Liver (tissue), 9 donors: Measurements from ENCODE around the gene NFYC. TPM values are rescaled to one million over a fixed set of nuclear protein-coding genes. Genes with fewer than 3 reads are reported as not detected.

Experiments
- DNase-seq: peaks from one replicate; pipeline ENCODE4 v3.0.0-alpha.2; 2017; ENCODE audit warnings: low spot score
- H3K27ac ChIP-seq, 2 donors: one replicate each; pipeline ENCODE4 v1.7.0; 2013; ENCODE audit warnings: inconsistent platforms in 2 of 2, low read length in 2 of 2, control low read depth in 1 of 2, low read depth in 1 of 2, mild to moderate bottlenecking in 1 of 2
- H3K27me3 ChIP-seq, 4 donors: one replicate each; pipeline versions ENCODE4 v1.6.1 to v1.7.0; 2013; ENCODE audit warnings: low read length in 3 of 4, inconsistent platforms in 1 of 4, mild to moderate bottlenecking in 1 of 4, moderate library complexity in 1 of 4; ENCODE audit not compliant: control insufficient read depth in 4 of 4, insufficient read depth in 4 of 4
- H3K36me3 ChIP-seq, 4 donors: one replicate each; pipeline versions ENCODE4 v1.6.1 to v1.7.0; 2013; ENCODE audit warnings: low read length in 3 of 4, mild to moderate bottlenecking in 3 of 4, low read depth in 1 of 4, moderate library complexity in 1 of 4; ENCODE audit not compliant: control insufficient read depth in 4 of 4, insufficient read depth in 3 of 4
- H3K4me1 ChIP-seq, 4 donors: one replicate each; pipeline versions ENCODE4 v1.6.1 to v1.7.0; 2013; ENCODE audit warnings: low read length in 3 of 4, mild to moderate bottlenecking in 3 of 4, moderate library complexity in 1 of 4; ENCODE audit not compliant: control insufficient read depth in 4 of 4, insufficient read depth in 4 of 4
- H3K4me3 ChIP-seq, 3 donors: one replicate each; pipeline versions ENCODE4 v1.6.1 to v1.7.0; 2013; ENCODE audit warnings: low read length in 3 of 3, control low read depth in 1 of 3, low read depth in 1 of 3, mild to moderate bottlenecking in 1 of 3
- H3K9ac ChIP-seq, 2 donors: one replicate each; pipeline ENCODE4 v1.7.0; 2013; ENCODE audit warnings: low read length in 2 of 2, mild to moderate bottlenecking in 2 of 2, moderate library complexity in 2 of 2, control low read depth in 1 of 2, low read depth in 1 of 2
- H3K9me3 ChIP-seq, 4 donors: one replicate each; pipeline versions ENCODE4 v1.6.1 to v1.7.0; 2013; ENCODE audit warnings: low read length in 3 of 4; ENCODE audit not compliant: control insufficient read depth in 4 of 4
- EGR1 ChIP-seq, 2 donors: IDR thresholded peaks; 2 replicates each; pipeline ENCODE4 v1.6.1; 2016 to 2018; ENCODE audit warnings: antibody characterized with exemption in 2 of 2, low read depth in 2 of 2
- HNF4A ChIP-seq, 2 donors: conservative IDR thresholded peaks; 2 replicates each; pipeline ENCODE4 v1.6.1; 2016; ENCODE audit warnings: antibody characterized with exemption in 2 of 2, mild to moderate bottlenecking in 2 of 2
- JUND ChIP-seq, 2 donors: IDR thresholded peaks; 2 replicates each; pipeline ENCODE4 v1.6.1; 2016; ENCODE audit warnings: antibody characterized with exemption in 2 of 2
- NR2F2 ChIP-seq: IDR thresholded peaks from 2 replicates; pipeline ENCODE4 v1.6.1; 2016; ENCODE audit warnings: antibody characterized with exemption
- RAD21 ChIP-seq, 2 donors: IDR thresholded peaks; 2 replicates each; pipeline ENCODE4 v1.6.1; 2016; ENCODE audit warnings: antibody characterized with exemption in 2 of 2, mild to moderate bottlenecking in 2 of 2
- RXRA ChIP-seq, 2 donors: IDR thresholded peaks; 2 replicates each; pipeline ENCODE4 v1.6.1; 2017 to 2018; ENCODE audit warnings: antibody characterized with exemption in 2 of 2, mild to moderate bottlenecking in 1 of 2
- SP1 ChIP-seq: IDR thresholded peaks from 2 replicates; pipeline ENCODE4 v1.6.1; 2018; ENCODE audit warnings: antibody characterized with exemption, mild to moderate bottlenecking
- TAF1 ChIP-seq: conservative IDR thresholded peaks from 2 replicates; pipeline ENCODE4 v1.6.1; 2016; ENCODE audit warnings: antibody characterized with exemption, mild to moderate bottlenecking
- YY1 ChIP-seq: IDR thresholded peaks from 2 replicates; pipeline ENCODE4 v1.6.1; 2016; ENCODE audit warnings: antibody characterized with exemption, mild to moderate bottlenecking
- WGBS: extraction: QIAGEN DNeasy Blood & Tissue Kit; methylation state at CpG from one replicate; pipeline ENCODE4 v1.1.7; 2013; 5-methylcytosine and 5-hydroxymethylcytosine counted together
- polyA plus RNA-seq, 2 donors: library from polyadenylated mRNA; stranded (reverse) in 1 of 2; unstranded in 1 of 2; fragments of 200-250 nt in 1 of 2; fragments of >200 nt in 1 of 2; fragmentation: Nextera tagmentation in 1 of 2; extraction: Ambion mirVana in 1 of 2; gene quantifications; one replicate each; pipeline versions ENCODE4 v1.2.1 to v1.2.3, GENCODE V29; 2013 to 2015
- total RNA-seq, 2 donors: library from RNA; depleted of rRNA; stranded (reverse); fragments of >200 nt; gene quantifications; one replicate each; pipeline ENCODE4 v1.2.3, GENCODE V29; 2014
- TF ChIP-seq, protein P1 (sequence below): IDR thresholded peaks from 2 replicates; pipeline ENCODE4 v1.6.1; 2016; ENCODE audit warnings: antibody characterized with exemption
- TF ChIP-seq, protein P2 (sequence below): fragments of 150-350 bp; IDR thresholded peaks from 2 replicates; pipeline ENCODE4 v1.5.1; 2017; ENCODE audit warnings: improper control_type of control experiment, low read depth, low read length; ENCODE audit not compliant: missing input control
- TF ChIP-seq, protein P3 (sequence below): IDR thresholded peaks from 2 replicates; pipeline ENCODE4 v1.6.1; 2016; ENCODE audit warnings: antibody characterized with exemption
- TF ChIP-seq, protein P4 (sequence below): IDR thresholded peaks from 2 replicates; pipeline ENCODE4 v1.6.1; 2016; ENCODE audit warnings: antibody characterized with exemption, mild to moderate bottlenecking
- donor health status: healthy.
- donor health status: healthy.
- donor health status: healthy.
- donor health status: healthy.
- donor health status: healthy.

Gene NFYC
- total and polyA plus RNA-seq, 4 donors, result 18.3 to 28.1 (median 26.8) TPM

DNA sequence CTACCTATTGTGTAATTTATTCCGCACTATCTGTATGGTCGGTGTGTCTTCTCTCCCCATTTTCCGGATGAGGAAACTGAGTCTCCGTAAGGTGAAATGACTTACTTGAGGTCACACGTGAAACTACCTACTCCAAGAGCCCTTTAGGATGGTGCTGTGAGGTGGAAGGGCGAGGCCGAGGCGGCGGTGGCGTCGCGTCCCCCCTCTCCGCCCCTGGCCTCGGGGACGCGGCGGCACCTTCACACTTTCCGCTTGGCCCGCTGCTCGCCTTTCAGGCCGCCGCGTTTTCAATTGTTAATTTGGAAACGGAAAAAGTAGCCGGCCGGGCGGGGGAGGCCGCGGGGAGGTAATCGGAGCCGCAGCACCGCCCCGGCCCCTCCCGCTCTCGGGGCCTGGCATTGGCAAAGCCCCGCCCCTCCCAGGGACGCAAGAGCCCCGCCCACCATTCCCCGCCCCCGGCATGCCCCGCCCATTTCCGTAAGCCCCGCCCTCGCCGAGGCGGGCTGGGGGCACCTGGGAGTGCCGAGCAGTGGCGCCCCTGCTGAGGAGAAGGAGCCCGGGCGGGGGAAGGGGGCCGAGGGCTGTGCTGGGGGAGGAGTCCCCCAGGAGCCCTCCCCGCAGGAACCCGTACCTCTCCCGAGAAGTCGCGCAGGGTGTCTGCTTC lies 110.7 kb downstream of the NFYC start (continued):
- TF ChIP-seq RXRA (IDR thresholded peaks at IDR 0.05) (no peak), RAD21 (IDR thresholded peaks at IDR 0.05) (peak in 1 of 2 donors; percentile 19)

DNA sequence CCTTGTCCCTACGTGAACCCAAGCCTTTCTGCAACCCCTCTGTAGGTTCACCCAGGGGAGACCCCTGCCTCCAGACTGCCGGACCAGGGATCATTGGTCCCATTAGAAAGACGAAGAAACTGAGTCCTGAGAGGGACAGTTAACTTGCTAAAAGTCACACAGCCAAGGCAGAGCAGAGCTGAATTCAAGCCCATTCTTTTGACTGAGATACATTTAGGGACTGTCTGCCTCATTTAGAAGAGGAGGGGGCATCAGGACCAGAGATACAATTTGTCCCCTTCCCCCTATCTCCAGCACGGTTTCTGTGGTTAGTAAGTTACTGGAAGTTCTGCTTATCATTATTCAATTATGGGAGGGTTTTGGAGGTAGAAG lies 111.2 kb downstream of the NFYC start:
- TF ChIP-seq SP1 (no peak), RXRA (IDR thresholded peaks at IDR 0.05) (no peak), JUND (IDR thresholded peaks at IDR 0.05) (no peak), RAD21 (IDR thresholded peaks at IDR 0.05) (no peak), HNF4A (conservative IDR thresholded peaks at IDR 0.05) (no peak), NR2F2 (no peak), EGR1 (IDR thresholded peaks at IDR 0.05; ENCODE audit: low read depth in 2 of 2) (no peak), TAF1 (no peak), YY1 (no peak)
- TF ChIP-seq, protein P1, sequence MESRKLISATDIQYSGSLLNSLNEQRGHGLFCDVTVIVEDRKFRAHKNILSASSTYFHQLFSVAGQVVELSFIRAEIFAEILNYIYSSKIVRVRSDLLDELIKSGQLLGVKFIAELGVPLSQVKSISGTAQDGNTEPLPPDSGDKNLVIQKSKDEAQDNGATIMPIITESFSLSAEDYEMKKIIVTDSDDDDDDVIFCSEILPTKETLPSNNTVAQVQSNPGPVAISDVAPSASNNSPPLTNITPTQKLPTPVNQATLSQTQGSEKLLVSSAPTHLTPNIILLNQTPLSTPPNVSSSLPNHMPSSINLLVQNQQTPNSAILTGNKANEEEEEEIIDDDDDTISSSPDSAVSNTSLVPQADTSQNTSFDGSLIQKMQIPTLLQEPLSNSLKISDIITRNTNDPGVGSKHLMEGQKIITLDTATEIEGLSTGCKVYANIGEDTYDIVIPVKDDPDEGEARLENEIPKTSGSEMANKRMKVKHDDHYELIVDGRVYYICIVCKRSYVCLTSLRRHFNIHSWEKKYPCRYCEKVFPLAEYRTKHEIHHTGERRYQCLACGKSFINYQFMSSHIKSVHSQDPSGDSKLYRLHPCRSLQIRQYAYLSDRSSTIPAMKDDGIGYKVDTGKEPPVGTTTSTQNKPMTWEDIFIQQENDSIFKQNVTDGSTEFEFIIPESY, result no peak
- TF ChIP-seq, protein P2, sequence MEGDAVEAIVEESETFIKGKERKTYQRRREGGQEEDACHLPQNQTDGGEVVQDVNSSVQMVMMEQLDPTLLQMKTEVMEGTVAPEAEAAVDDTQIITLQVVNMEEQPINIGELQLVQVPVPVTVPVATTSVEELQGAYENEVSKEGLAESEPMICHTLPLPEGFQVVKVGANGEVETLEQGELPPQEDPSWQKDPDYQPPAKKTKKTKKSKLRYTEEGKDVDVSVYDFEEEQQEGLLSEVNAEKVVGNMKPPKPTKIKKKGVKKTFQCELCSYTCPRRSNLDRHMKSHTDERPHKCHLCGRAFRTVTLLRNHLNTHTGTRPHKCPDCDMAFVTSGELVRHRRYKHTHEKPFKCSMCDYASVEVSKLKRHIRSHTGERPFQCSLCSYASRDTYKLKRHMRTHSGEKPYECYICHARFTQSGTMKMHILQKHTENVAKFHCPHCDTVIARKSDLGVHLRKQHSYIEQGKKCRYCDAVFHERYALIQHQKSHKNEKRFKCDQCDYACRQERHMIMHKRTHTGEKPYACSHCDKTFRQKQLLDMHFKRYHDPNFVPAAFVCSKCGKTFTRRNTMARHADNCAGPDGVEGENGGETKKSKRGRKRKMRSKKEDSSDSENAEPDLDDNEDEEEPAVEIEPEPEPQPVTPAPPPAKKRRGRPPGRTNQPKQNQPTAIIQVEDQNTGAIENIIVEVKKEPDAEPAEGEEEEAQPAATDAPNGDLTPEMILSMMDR, result no peak
- TF ChIP-seq, protein P3, sequence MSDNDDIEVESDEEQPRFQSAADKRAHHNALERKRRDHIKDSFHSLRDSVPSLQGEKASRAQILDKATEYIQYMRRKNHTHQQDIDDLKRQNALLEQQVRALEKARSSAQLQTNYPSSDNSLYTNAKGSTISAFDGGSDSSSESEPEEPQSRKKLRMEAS, result no peak
- TF ChIP-seq, protein P4, sequence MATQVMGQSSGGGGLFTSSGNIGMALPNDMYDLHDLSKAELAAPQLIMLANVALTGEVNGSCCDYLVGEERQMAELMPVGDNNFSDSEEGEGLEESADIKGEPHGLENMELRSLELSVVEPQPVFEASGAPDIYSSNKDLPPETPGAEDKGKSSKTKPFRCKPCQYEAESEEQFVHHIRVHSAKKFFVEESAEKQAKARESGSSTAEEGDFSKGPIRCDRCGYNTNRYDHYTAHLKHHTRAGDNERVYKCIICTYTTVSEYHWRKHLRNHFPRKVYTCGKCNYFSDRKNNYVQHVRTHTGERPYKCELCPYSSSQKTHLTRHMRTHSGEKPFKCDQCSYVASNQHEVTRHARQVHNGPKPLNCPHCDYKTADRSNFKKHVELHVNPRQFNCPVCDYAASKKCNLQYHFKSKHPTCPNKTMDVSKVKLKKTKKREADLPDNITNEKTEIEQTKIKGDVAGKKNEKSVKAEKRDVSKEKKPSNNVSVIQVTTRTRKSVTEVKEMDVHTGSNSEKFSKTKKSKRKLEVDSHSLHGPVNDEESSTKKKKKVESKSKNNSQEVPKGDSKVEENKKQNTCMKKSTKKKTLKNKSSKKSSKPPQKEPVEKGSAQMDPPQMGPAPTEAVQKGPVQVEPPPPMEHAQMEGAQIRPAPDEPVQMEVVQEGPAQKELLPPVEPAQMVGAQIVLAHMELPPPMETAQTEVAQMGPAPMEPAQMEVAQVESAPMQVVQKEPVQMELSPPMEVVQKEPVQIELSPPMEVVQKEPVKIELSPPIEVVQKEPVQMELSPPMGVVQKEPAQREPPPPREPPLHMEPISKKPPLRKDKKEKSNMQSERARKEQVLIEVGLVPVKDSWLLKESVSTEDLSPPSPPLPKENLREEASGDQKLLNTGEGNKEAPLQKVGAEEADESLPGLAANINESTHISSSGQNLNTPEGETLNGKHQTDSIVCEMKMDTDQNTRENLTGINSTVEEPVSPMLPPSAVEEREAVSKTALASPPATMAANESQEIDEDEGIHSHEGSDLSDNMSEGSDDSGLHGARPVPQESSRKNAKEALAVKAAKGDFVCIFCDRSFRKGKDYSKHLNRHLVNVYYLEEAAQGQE, result no peak
- 66% methylated on average over 4 of the region's 4 CpGs for WGBS
- DNase-seq, result no peak
- no peaks in the 10 kb centered on the region for H3K27me3 ChIP-seq
- H3K4me3 ChIP-seq, result no peak overlapping the region
- peak overlapping the region; percentile 52 to 61 for H3K27ac ChIP-seq
- no peaks in the 10 kb centered on the region for H3K9me3 ChIP-seq
- H3K4me1 ChIP-seq, result peaks cover 7 to 16% (median 12%) of the 10 kb centered on the region in 4 donors
- no peak overlapping the region for H3K9ac ChIP-seq
- no peaks in the 10 kb centered on the region for H3K36me3 ChIP-seq
